Activated CD8-positive, alpha-beta T cell treated with anti-CD3 and anti-CD28 coated beads, Interleukin-2, amount 10 ng/mL, durations not matched to agents 7 days and 5 days (primary cell): Measurements from ENCODE around the gene SUSD1. TPM values are rescaled to one million over a fixed set of nuclear protein-coding genes. Genes with fewer than 3 reads are reported as not detected.

Experiments
- ATAC-seq: fragments of 150-1000 bp; cut with Tn5 transposase; one replicate; pipeline ENCODE4 v1.10.0; 2021; ENCODE audit warnings: moderate library complexity
- CTCF ChIA-PET: fragments of 350-600 bp; sonication (Branson Sonifier 250); formaldehyde crosslinking; loops from one replicate; lab custom pipeline; 2021; ENCODE audit warnings: antibody characterized with exemption; lab: Charles Lee
- POLR2A ChIA-PET: fragments of 350-600 bp; sonication (Branson Sonifier 250); formaldehyde crosslinking; loops from one replicate; lab custom pipeline; 2021; ENCODE audit warnings: antibody characterized with exemption; lab: Charles Lee
- DNase-seq: peaks from one replicate; pipeline ENCODE4 v3.0.0-alpha.2; 2020
- H3K27ac Mint-ChIP-seq: one replicate; pipeline ENCODE4 v1.8.0; 2021; ENCODE audit warnings: mild to moderate bottlenecking, mixed read lengths
- H3K27me3 Mint-ChIP-seq: one replicate; pipeline ENCODE4 v1.8.0; 2021; ENCODE audit warnings: low read depth, mixed read lengths
- H3K36me3 Mint-ChIP-seq: one replicate; pipeline ENCODE4 v1.8.0; 2021; ENCODE audit warnings: low read depth, mixed read lengths
- H3K4me1 Mint-ChIP-seq: one replicate; pipeline ENCODE4 v1.8.0; 2021; ENCODE audit warnings: low read depth, mixed read lengths
- H3K4me3 Mint-ChIP-seq: one replicate; pipeline ENCODE4 v1.8.0; 2021; ENCODE audit warnings: mild to moderate bottlenecking, mixed read lengths
- H3K9me3 Mint-ChIP-seq: one replicate; pipeline ENCODE4 v1.8.0; 2022; ENCODE audit warnings: mixed read lengths; ENCODE audit not compliant: insufficient read depth
- total RNA-seq, 2 experiments: library from RNA; stranded (reverse); gene quantifications; one replicate each; pipeline ENCODE4 v1.2.3, GENCODE V29; 2021

The SUSD1 gene
- total RNA-seq, 2 experiments from 2014 or later = 15.2 to 17.9 TPM

- Mint-ChIP-seq H3K9me3 (no peaks in the 10 kb centered on the region), H3K4me3 (no peak overlapping the region)
These were observed 80.9 kb downstream of the SUSD1 start for GRCh38 chr9:112094241-112094640.

GRCh38 chr9:112093870-112094216, 81.3 kb downstream of the SUSD1 start:
- Mint-ChIP-seq H3K27ac (peak overlapping the region; percentile 75), H3K4me3 (peak overlapping the region; percentile 40), H3K9me3 (no peaks in the 10 kb centered on the region), H3K36me3 (peaks cover 26% of the 10 kb centered on the region), H3K27me3 (no peaks in the 10 kb centered on the region), H3K4me1 (peaks cover 32% of the 10 kb centered on the region)
- ATAC-seq (no peak), DNase-seq (peak; percentile 20)
- CTCF ChIA-PET = interaction anchor here (0.6 to 2.1 kb wide), 10 partner anchors 9 to 699 kb away, joined by 3 to 13 read pairs (median 4); partner anchors contain the start of gene HSDL2
- POLR2A ChIA-PET = interaction anchor here (0.6 to 1.3 kb wide), 2 partner anchors 239 to 277 kb away, joined by 3 to 7 read pairs; partner anchors contain the start of gene PTBP3

More at GRCh38 chr9:112094241-112094640, 80.9 kb downstream of the SUSD1 start:
- POLR2A ChIA-PET = interaction anchor here (1.3 kb wide), 1 partner anchor 239 kb away, joined by 7 read pairs; the partner anchor contains the start of gene PTBP3
- H3K36me3 Mint-ChIP-seq = peaks cover 26% of the 10 kb centered on the region
- no peaks in the 10 kb centered on the region for H3K27me3 Mint-ChIP-seq
- CTCF ChIA-PET = interaction anchor here (0.9 to 2.1 kb wide), 8 partner anchors 8 to 285 kb away, joined by 3 to 13 read pairs (median 5); partner anchors contain the start of gene HSDL2
- peak overlapping the region; percentile 75 for H3K27ac Mint-ChIP-seq
- peak; percentile 0 for DNase-seq
- ATAC-seq = no peak
- peaks cover 32% of the 10 kb centered on the region for H3K4me1 Mint-ChIP-seq

- peak; percentile 18 for DNase-seq
- H3K27me3 Mint-ChIP-seq = no peaks in the 10 kb centered on the region
- H3K4me3 Mint-ChIP-seq = no peak overlapping the region
- H3K9me3 Mint-ChIP-seq = no peaks in the 10 kb centered on the region
- POLR2A ChIA-PET = interaction anchor here (0.6 to 1.3 kb wide), 2 partner anchors 240 to 277 kb away, joined by 3 to 7 read pairs; partner anchors contain the start of gene PTBP3
- H3K36me3 Mint-ChIP-seq = peaks cover 26% of the 10 kb centered on the region
- H3K4me1 Mint-ChIP-seq = peaks cover 32% of the 10 kb centered on the region
- no peak for ATAC-seq
- CTCF ChIA-PET = interaction anchor here (0.6 to 2.1 kb wide), 10 partner anchors 9 to 699 kb away, joined by 3 to 13 read pairs (median 4); partner anchors contain the start of gene HSDL2
- H3K27ac Mint-ChIP-seq = peak overlapping the region; percentile 75
These were observed 81.8 kb downstream of the SUSD1 start for GRCh38 chr9:112093147-112093869.

- Mint-ChIP-seq H3K9me3 (no peaks in the 10 kb centered on the region), H3K27ac (no peak overlapping the region), H3K4me1 (peaks cover 27% of the 10 kb centered on the region), H3K36me3 (peaks cover 25% of the 10 kb centered on the region), H3K27me3 (no peaks in the 10 kb centered on the region), H3K4me3 (no peak overlapping the region)
- ChIA-PET CTCF (interaction anchor here (0.6 to 2.8 kb wide), 7 partner anchors 10 to 624 kb away, joined by 3 to 15 read pairs (median 4); no protein-coding TSS in a partner anchor), POLR2A (no interaction called here)
- ATAC-seq (no peak), DNase-seq (peak; percentile 24)
These were observed 83.3 kb downstream of the SUSD1 start for GRCh38 chr9:112091810-112092209.

- Mint-ChIP-seq H3K36me3 (peaks cover 5% of the 10 kb centered on the region), H3K27me3 (no peaks in the 10 kb centered on the region), H3K4me1 (peaks cover 6% of the 10 kb centered on the region), H3K27ac (no peak overlapping the region), H3K4me3 (no peak overlapping the region), H3K9me3 (no peaks in the 10 kb centered on the region)
- CTCF ChIA-PET = interaction anchor here (0.6 to 4.0 kb wide), 11 partner anchors 8 to 705 kb away, joined by 3 to 34 read pairs (median 5); no protein-coding TSS in a partner anchor
- POLR2A ChIA-PET = interaction anchor here (0.6 kb wide), 1 partner anchor 9 kb away, joined by 3 read pairs; no protein-coding TSS in a partner anchor
- no peak for ATAC-seq
- DNase-seq = no peak
These were observed 87.6 kb downstream of the SUSD1 start for GRCh38 chr9:112087506-112087905.

- Mint-ChIP-seq H3K9me3 (no peaks in the 10 kb centered on the region), H3K27ac (no peak overlapping the region), H3K27me3 (no peaks in the 10 kb centered on the region), H3K4me3 (no peak overlapping the region), H3K36me3 (peaks cover 5% of the 10 kb centered on the region), H3K4me1 (peaks cover 6% of the 10 kb centered on the region)
- no peak for ATAC-seq
- CTCF ChIA-PET = interaction anchor here (1.2 to 4.0 kb wide), 5 partner anchors 11 to 327 kb away, joined by 3 to 34 read pairs (median 5); no protein-coding TSS in a partner anchor
- DNase-seq = peak; percentile 4
- POLR2A ChIA-PET = no interaction called here
These were observed 88.5 kb downstream of the SUSD1 start for GRCh38 chr9:112086627-112087026.

GRCh38 chr9:112084907-112085306, 90.2 kb downstream of the SUSD1 start:
- CTCF ChIA-PET = interaction anchor here (0.8 to 3.4 kb wide), 8 partner anchors 9 to 294 kb away, joined by 3 to 20 read pairs (median 4); no protein-coding TSS in a partner anchor
- no peaks in the 10 kb centered on the region for H3K27me3 Mint-ChIP-seq
- DNase-seq (no peak), ATAC-seq (no peak)
- peaks cover 6% of the 10 kb centered on the region for H3K4me1 Mint-ChIP-seq
- H3K36me3 Mint-ChIP-seq = peaks cover 5% of the 10 kb centered on the region
- no peak overlapping the region for H3K4me3 Mint-ChIP-seq
- H3K9me3 Mint-ChIP-seq = no peaks in the 10 kb centered on the region
- H3K27ac Mint-ChIP-seq = no peak overlapping the region
- POLR2A ChIA-PET = interaction anchor here (1.3 kb wide), 1 partner anchor 294 kb away, joined by 5 read pairs; the partner anchor contains the start of gene HSDL2

- no peak overlapping the region for H3K4me3 Mint-ChIP-seq
- H3K27me3 Mint-ChIP-seq = no peaks in the 10 kb centered on the region
- peaks cover 6% of the 10 kb centered on the region for H3K4me1 Mint-ChIP-seq
- ChIA-PET POLR2A (interaction anchor here (1.3 kb wide), 1 partner anchor 295 kb away, joined by 5 read pairs; the partner anchor contains the start of gene HSDL2), CTCF (interaction anchor here (0.8 to 3.4 kb wide), 8 partner anchors 9 to 294 kb away, joined by 3 to 20 read pairs (median 4); no protein-coding TSS in a partner anchor)
- peaks cover 5% of the 10 kb centered on the region for H3K36me3 Mint-ChIP-seq
- ATAC-seq (no peak), DNase-seq (peak; percentile 3)
- no peaks in the 10 kb centered on the region for H3K9me3 Mint-ChIP-seq
- no peak overlapping the region for H3K27ac Mint-ChIP-seq
These were observed 90.8 kb downstream of the SUSD1 start for GRCh38 chr9:112084334-112084733.

GRCh38 chr9:112081918-112082729, 93.0 kb downstream of the SUSD1 start:
- Mint-ChIP-seq H3K27me3 (no peaks in the 10 kb centered on the region), H3K4me3 (no peak overlapping the region), H3K36me3 (peaks cover 3% of the 10 kb centered on the region), H3K9me3 (no peaks in the 10 kb centered on the region), H3K4me1 (peaks cover 7% of the 10 kb centered on the region), H3K27ac (no peak overlapping the region)
- ATAC-seq (no peak), DNase-seq (no peak)
- ChIA-PET POLR2A (interaction anchor here (0.5 to 0.6 kb wide), 2 partner anchors 15 to 319 kb away, joined by 3 read pairs; no protein-coding TSS in a partner anchor), CTCF (interaction anchor here (1.0 to 1.4 kb wide), 5 partner anchors 9 to 323 kb away, joined by 3 to 8 read pairs (median 6); no protein-coding TSS in a partner anchor)

- DNase-seq (no peak), ATAC-seq (no peak)
- ChIA-PET CTCF (interaction anchor here (1.1 to 1.4 kb wide), 3 partner anchors 10 to 320 kb away, joined by 3 to 6 read pairs (median 3); no protein-coding TSS in a partner anchor), POLR2A (no interaction called here)
- no peaks in the 10 kb centered on the region for H3K27me3 Mint-ChIP-seq
- H3K36me3 Mint-ChIP-seq = peaks cover 3% of the 10 kb centered on the region
- H3K27ac Mint-ChIP-seq = no peak overlapping the region
- H3K9me3 Mint-ChIP-seq = no peaks in the 10 kb centered on the region
- H3K4me3 Mint-ChIP-seq = no peak overlapping the region
- peaks cover 11% of the 10 kb centered on the region for H3K4me1 Mint-ChIP-seq
These were observed 94.1 kb downstream of the SUSD1 start for GRCh38 chr9:112080831-112081542.
